Erythroblast (primary cell): ENCODE results near the gene ERN1.

Source experiments
- GATA1 ChIP-seq: IDR thresholded peaks from 2 replicates; pipeline ENCODE4 v1.6.1; 2011; ENCODE audit warnings: low read depth, mild to moderate bottlenecking, control low read depth, low read length, moderate library complexity
- POLR2A ChIP-seq: IDR thresholded peaks from 2 replicates; pipeline ENCODE4 v1.6.1; 2011; ENCODE audit warnings: mild to moderate bottlenecking, low read length

DNA sequence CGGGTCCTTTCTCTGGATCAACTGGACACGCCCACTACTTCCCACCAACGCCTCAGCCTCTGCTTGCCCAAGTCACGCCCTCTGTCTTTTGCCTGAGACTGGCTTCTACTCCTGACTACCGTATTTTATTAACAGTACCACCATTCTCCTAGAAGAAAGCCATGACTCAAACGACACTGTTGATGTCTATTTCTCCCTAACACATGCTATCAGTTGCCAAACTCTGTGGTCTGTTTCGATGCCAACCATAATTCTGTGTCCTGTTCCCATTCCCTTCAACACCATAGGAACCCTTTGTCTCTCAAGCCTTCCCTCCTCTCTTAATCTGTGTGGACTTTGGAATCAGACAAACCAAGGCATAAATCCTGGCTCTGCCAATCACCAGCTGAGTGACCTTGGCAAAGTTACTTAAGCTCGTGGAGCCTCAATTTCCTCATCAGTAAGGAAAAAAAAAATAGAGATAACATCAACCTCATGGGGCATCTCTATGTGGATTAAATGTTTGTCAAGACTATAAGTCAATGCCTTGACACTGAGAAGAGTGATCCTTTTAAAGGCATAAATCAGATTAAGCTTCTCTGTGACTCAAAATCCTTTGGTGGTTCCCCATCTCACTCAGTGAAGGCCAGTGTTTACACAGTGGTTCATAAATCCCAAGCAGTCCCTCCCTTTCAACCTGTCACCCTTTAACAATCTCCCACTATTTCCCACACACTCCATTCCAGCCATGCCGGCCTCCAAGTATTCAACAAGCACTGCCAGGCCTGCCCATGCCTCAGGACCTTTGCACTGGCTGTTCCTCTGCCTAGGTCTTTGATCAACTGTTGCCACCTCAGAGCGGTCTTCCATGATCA is 45.6 kb downstream of the ERN1 start:
- no peak for TF ChIP-seq POLR2A
- TF ChIP-seq GATA1, result no peak
